NCI-H2081 (cell line): ENCODE results near the gene RFT1.
"Not testable (repeated sequence)": the region's sequence is repeated elsewhere in the genome, so short reads cannot be mapped to it uniquely, and the experiment has no call there.

Source experiments
- DNase-seq, 2 experiments: peaks; one replicate each; lab custom pipeline; 2025; lab: John Stamatoyannopoulos, UW

Gene RFT1

GRCh38 chr3:53162672-53163443 lies 32.6 kb upstream of the RFT1 start:
- no peak for DNase-seq

GRCh38 chr3:53161820-53162671 lies 31.8 kb upstream of the RFT1 start:
- DNase-seq = no peak

- DNase-seq = no peak
These were observed 31.2 kb upstream of the RFT1 start for GRCh38 chr3:53161450-53161819.

GRCh38 chr3:53160660-53161449 lies 30.6 kb upstream of the RFT1 start, which contains the start of gene PRKCD:
PRKCD (plus strand) TSS chr3:53161209; CDS start chr3:53178423, 17,214 bp downstream.
- DNase-seq = peak; percentile 43 to 52

GRCh38 chr3:53160061-53160659 lies 29.9 kb upstream of the RFT1 start:
- DNase-seq = no peak

- no peak for DNase-seq
These were observed 29.2 kb upstream of the RFT1 start for GRCh38 chr3:53159156-53160060.

GRCh38 chr3:53158765-53159155 lies 28.5 kb upstream of the RFT1 start:
- DNase-seq = no peak

GRCh38 chr3:53157974-53158580 lies 27.8 kb upstream of the RFT1 start:
- DNase-seq = no peak

- DNase-seq = no peak
These were observed 26.2 kb upstream of the RFT1 start for GRCh38 chr3:53156368-53156834.

GRCh38 chr3:53155760-53156159 lies 25.5 kb upstream of the RFT1 start:
- no peak for DNase-seq

GRCh38 chr3:53154881-53155285 lies 24.6 kb upstream of the RFT1 start:
- DNase-seq = no peak

GRCh38 chr3:53153980-53154379 lies 23.7 kb upstream of the RFT1 start:
- DNase-seq = no peak

- DNase-seq = no peak
These were observed 23.1 kb upstream of the RFT1 start for GRCh38 chr3:53153264-53153823.

GRCh38 chr3:53151870-53152660 lies 21.8 kb upstream of the RFT1 start:
- no peak for DNase-seq

- no peak for DNase-seq
These were observed 21.2 kb upstream of the RFT1 start for GRCh38 chr3:53151465-53151864.

GRCh38 chr3:53151086-53151438 lies 20.8 kb upstream of the RFT1 start:
- not testable (repeated sequence) for DNase-seq

- no peak for DNase-seq
These were observed 20.2 kb upstream of the RFT1 start for GRCh38 chr3:53150247-53151085.

- DNase-seq = no peak
These were observed 19.5 kb upstream of the RFT1 start for GRCh38 chr3:53149699-53150098.
